ENCODE measurements around the gene CDS2. TPM values are rescaled to one million over a fixed set of nuclear protein-coding genes. Genes with fewer than 3 reads are reported as not detected.

The CDS2 gene
- total RNA-seq, 1 donor from 2014 or later, result 57.2 TPM

DNA sequence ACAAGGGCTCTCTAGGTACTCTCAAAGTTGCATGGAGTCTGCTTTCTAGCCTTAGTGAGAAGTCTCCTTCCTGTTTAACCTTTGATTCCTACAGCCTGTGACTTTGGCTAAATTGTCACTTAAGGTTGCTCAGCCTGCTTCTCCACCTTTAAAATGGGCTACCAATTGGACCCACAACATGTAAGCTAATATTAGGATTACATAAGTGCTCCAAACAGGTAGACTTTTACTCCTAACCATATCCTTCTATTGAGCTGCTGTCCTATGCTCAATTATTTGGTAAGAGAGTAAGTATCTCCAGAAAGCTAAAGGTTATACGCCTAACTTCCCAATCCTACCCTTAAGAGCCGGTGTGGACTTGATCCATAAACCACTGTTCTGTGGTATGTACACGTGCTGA lies 9.9 kb upstream of the CDS2 start:
- intact Hi-C loops (cut with DNase I), result no loop called here
- no peak for ATAC-seq
- no peak for DNase-seq (ENCODE audit: missing footprints)

DNA sequence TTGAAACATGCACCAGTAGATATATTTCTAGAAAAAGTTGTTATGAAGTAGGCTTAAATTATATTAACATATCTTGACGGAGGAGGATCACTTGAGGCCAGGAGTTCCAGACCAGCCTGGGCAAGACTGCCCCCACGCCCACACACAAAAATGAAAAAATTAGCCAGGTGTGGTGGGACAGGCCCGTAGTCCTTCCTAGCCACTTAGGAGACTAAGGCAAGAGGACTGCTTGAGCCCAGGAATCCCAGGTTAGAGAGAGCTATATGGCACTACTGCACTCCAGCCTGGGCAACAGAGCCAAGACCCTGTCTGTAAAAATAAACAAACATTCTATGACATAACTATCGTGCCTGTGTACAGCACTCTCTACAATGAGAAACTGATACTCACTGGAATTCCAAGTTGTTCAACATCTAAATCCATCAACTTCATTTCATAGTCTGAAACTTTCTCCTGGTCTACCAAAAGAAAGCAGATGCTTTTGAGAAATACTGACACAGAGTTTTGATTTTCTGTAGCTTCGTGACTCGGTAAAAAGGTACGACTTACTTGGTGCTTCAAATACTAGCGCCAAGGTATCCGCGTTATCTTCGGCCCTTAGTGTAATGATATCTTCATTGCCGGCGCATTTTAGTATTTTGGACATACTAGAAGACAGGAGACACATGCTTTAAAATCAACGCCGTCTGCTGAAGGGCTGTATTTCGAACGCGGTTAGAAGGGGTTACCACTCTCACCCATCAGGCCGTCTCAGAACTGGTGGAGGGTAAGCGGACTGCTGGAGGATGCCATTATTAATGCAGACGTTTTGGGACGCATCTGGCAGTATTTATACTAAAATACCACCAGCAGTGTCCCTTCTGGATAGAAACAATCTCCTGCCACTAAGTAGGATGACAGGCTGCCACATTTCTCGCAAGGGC lies 8.3 kb upstream of the CDS2 start:
- ATAC-seq (no peak), DNase-seq (ENCODE audit: missing footprints) (no peak)
- intact Hi-C loops (cut with DNase I), result no loop called here

DNA sequence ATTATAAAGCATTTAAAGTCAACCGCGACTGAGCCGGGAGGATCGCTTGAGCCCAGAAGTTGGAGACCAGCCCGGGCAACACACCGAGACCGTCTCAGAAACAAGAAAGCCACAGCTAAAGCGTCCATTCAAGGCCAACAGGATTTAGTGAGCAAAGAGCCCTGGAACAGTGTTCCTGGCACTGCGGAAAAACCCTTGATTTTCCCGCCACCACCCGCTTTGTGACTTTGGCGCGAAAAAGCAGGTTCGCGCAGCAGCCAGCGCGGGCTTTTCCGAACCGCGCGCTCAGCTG lies 7.7 kb upstream of the CDS2 start:
- ATAC-seq (no peak), DNase-seq (ENCODE audit: missing footprints) (no peak)
- intact Hi-C loops (cut with DNase I), result no loop called here

GRCh38 chr20:5119435-5120184 lies 7.2 kb upstream of the CDS2 start, which contains the start of gene PCNA:
Gene PCNA (minus strand): TSS chr20:5119958. CDS start chr20:5119798, 160 bp downstream.
- ATAC-seq (peak; percentile 100), DNase-seq (ENCODE audit: missing footprints) (peak; percentile 100)
- intact Hi-C loops (cut with DNase I), result no loop called here

- intact Hi-C loops (cut with DNase I), result no loop called here
- ATAC-seq (no peak), DNase-seq (ENCODE audit: missing footprints) (no peak)
Observed at GRCh38 chr20:5120185-5120476, 6.7 kb upstream of the CDS2 start.

- ATAC-seq (no peak), DNase-seq (ENCODE audit: missing footprints) (no peak)
- intact Hi-C loops (cut with DNase I), result no loop called here
Observed at GRCh38 chr20:5122873-5123260, 3.9 kb upstream of the CDS2 start.

- peak; percentile 3 for ATAC-seq
- intact Hi-C loops (cut with DNase I), result loop anchor here (2.0 to 5.0 kb wide), 2 partner anchors 43 to 320 kb away; no protein-coding TSS in a partner anchor
- DNase-seq (ENCODE audit: missing footprints), result peak; percentile 78
Observed at GRCh38 chr20:5127204-5127858, 523 bp downstream of the CDS2 start.

GRCh38 chr20:5127859-5128424 lies 1.1 kb downstream of the CDS2 start:
- intact Hi-C loops (cut with DNase I), result loop anchor here (2.0 to 5.0 kb wide), 2 partner anchors 43 to 319 kb away; no protein-coding TSS in a partner anchor
- DNase-seq (ENCODE audit: missing footprints), result no peak
- no peak for ATAC-seq

DNA sequence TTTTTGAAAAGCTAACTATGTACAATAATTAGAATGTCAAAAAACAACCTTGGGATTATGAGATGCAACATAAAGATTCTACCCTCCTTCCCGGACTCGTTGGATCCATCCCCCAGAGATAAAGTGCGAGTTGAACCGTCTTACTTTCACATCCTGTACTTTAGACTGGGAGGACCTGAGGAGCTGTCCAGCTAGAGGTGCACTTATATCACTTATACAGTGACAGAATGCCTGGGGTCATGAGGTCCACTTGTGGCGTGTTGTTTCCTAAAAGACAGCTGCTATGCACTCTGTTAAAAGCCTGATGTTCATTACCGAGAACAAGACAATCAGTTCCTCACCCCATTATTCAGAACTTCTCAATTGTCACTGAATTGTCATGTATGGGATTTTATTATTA lies 2.1 kb downstream of the CDS2 start:
- no peak for DNase-seq (ENCODE audit: missing footprints)
- no peak for ATAC-seq
- intact Hi-C loops (cut with DNase I), result loop anchor here (5.0 kb wide), 1 partner anchor 318 kb away; no protein-coding TSS in a partner anchor

DNA sequence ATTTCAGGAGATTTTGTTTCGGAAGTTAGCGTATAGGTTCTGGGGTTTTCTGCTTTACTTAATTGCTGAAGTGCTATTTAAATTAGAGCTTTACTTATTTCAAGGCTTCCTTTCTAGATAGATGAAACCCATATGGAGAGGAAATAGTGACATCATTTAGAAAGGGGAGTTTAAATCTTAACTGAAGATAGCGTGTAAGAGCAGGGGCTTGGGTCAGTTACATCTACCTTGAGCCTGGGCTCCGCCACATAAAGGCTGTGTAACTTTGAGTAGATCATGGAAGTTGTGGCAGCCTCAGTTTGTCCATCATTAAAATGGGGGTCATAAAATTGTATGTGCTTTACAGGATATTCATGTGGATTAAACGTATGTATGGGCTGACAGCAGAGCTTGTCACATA lies 4.7 kb downstream of the CDS2 start:
- intact Hi-C loops (cut with DNase I), result no loop called here
- DNase-seq (ENCODE audit: missing footprints), result no peak
- no peak for ATAC-seq

- no peak for ATAC-seq
- intact Hi-C loops (cut with DNase I), result no loop called here
Observed at GRCh38 chr20:5133998-5134397, 7.2 kb downstream of the CDS2 start.

GRCh38 chr20:5135363-5136012 lies 8.7 kb downstream of the CDS2 start:
- DNase-seq (ENCODE audit: missing footprints) (no peak), ATAC-seq (peak; percentile 62)
- intact Hi-C loops (cut with DNase I), result no loop called here

More at GRCh38 chr20:5133998-5134397, 7.2 kb downstream of the CDS2 start:
- no peak for DNase-seq (ENCODE audit: missing footprints)

- intact Hi-C loops (cut with DNase I), result no loop called here
- DNase-seq (ENCODE audit: missing footprints), result no peak
- ATAC-seq, result no peak
Observed at GRCh38 chr20:5136096-5136495, 9.3 kb downstream of the CDS2 start.

- intact Hi-C loops (cut with DNase I), result loop anchor here (2.0 kb wide), 1 partner anchor 15 kb away; no protein-coding TSS in a partner anchor
- no peak for DNase-seq (ENCODE audit: missing footprints)
- ATAC-seq, result no peak
Observed at GRCh38 chr20:5140195-5140594, 13.4 kb downstream of the CDS2 start.

DNA sequence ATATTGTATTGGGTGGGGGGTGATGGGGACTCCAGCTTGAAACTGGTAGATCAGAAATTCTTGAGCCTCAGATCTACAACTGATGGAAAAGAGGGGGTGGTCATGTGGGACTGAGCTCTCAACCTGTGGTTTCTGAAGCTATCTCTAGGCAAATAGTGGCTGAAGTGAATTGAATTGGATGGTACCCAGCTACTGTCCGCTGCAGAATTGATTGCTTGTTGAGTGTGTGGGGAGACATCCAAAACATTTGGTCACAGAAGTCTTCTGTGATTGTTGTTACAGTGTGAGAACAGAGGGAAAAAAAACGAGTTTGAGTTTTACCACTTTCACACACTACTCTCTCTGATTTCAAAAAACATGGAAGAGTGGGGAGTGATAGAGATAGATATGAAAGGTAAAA lies 14.8 kb downstream of the CDS2 start:
- peak; percentile 24 for ATAC-seq
- intact Hi-C loops (cut with DNase I), result loop anchor here (2.0 kb wide), 1 partner anchor 13 kb away; no protein-coding TSS in a partner anchor
- DNase-seq (ENCODE audit: missing footprints), result no peak

- intact Hi-C loops (cut with DNase I), result no loop called here
- DNase-seq (ENCODE audit: missing footprints) (no peak), ATAC-seq (no peak)
Observed at GRCh38 chr20:5143851-5144250, 17.0 kb downstream of the CDS2 start.

GRCh38 chr20:5145365-5146098 lies 18.7 kb downstream of the CDS2 start:
- ATAC-seq, result no peak
- intact Hi-C loops (cut with DNase I), result no loop called here

GRCh38 chr20:5146099-5146668 lies 19.4 kb downstream of the CDS2 start:
- intact Hi-C loops (cut with DNase I), result no loop called here
- DNase-seq (ENCODE audit: missing footprints) (no peak), ATAC-seq (no peak)

More at GRCh38 chr20:5145365-5146098, 18.7 kb downstream of the CDS2 start:
- no peak for DNase-seq (ENCODE audit: missing footprints)
